ENCODE data around the gene NNT. TPM values are rescaled to one million over a fixed set of nuclear protein-coding genes. Genes with fewer than 3 reads are reported as not detected.

Gene NNT
- total and polyA plus RNA-seq, 2 of the 8 experiments (the other 6 are each of a cell fraction or from before 2014, with no cell fraction given) = 11.0 to 22.2 TPM

DNA sequence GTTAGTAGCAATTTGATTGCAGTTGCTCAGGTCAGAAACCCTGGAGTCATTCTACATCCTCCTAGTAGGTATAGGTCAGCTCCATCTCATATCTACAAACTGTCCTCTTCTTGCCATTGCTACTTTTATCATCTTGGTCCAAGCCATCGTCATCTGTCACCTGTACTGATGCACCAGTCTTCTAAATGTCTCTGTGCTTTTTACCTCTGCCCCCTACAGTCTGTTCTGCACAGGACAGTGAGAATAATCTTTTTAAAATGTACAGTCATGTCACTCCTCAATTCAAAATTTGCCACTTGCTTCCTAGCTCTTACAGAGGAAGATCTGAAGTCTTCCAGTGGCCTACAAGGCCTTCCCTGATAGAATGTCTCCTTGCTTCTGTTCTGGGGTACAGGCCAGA lies 6.8 kb downstream of the NNT start (continued):
- TF ChIP-seq, protein P1, sequence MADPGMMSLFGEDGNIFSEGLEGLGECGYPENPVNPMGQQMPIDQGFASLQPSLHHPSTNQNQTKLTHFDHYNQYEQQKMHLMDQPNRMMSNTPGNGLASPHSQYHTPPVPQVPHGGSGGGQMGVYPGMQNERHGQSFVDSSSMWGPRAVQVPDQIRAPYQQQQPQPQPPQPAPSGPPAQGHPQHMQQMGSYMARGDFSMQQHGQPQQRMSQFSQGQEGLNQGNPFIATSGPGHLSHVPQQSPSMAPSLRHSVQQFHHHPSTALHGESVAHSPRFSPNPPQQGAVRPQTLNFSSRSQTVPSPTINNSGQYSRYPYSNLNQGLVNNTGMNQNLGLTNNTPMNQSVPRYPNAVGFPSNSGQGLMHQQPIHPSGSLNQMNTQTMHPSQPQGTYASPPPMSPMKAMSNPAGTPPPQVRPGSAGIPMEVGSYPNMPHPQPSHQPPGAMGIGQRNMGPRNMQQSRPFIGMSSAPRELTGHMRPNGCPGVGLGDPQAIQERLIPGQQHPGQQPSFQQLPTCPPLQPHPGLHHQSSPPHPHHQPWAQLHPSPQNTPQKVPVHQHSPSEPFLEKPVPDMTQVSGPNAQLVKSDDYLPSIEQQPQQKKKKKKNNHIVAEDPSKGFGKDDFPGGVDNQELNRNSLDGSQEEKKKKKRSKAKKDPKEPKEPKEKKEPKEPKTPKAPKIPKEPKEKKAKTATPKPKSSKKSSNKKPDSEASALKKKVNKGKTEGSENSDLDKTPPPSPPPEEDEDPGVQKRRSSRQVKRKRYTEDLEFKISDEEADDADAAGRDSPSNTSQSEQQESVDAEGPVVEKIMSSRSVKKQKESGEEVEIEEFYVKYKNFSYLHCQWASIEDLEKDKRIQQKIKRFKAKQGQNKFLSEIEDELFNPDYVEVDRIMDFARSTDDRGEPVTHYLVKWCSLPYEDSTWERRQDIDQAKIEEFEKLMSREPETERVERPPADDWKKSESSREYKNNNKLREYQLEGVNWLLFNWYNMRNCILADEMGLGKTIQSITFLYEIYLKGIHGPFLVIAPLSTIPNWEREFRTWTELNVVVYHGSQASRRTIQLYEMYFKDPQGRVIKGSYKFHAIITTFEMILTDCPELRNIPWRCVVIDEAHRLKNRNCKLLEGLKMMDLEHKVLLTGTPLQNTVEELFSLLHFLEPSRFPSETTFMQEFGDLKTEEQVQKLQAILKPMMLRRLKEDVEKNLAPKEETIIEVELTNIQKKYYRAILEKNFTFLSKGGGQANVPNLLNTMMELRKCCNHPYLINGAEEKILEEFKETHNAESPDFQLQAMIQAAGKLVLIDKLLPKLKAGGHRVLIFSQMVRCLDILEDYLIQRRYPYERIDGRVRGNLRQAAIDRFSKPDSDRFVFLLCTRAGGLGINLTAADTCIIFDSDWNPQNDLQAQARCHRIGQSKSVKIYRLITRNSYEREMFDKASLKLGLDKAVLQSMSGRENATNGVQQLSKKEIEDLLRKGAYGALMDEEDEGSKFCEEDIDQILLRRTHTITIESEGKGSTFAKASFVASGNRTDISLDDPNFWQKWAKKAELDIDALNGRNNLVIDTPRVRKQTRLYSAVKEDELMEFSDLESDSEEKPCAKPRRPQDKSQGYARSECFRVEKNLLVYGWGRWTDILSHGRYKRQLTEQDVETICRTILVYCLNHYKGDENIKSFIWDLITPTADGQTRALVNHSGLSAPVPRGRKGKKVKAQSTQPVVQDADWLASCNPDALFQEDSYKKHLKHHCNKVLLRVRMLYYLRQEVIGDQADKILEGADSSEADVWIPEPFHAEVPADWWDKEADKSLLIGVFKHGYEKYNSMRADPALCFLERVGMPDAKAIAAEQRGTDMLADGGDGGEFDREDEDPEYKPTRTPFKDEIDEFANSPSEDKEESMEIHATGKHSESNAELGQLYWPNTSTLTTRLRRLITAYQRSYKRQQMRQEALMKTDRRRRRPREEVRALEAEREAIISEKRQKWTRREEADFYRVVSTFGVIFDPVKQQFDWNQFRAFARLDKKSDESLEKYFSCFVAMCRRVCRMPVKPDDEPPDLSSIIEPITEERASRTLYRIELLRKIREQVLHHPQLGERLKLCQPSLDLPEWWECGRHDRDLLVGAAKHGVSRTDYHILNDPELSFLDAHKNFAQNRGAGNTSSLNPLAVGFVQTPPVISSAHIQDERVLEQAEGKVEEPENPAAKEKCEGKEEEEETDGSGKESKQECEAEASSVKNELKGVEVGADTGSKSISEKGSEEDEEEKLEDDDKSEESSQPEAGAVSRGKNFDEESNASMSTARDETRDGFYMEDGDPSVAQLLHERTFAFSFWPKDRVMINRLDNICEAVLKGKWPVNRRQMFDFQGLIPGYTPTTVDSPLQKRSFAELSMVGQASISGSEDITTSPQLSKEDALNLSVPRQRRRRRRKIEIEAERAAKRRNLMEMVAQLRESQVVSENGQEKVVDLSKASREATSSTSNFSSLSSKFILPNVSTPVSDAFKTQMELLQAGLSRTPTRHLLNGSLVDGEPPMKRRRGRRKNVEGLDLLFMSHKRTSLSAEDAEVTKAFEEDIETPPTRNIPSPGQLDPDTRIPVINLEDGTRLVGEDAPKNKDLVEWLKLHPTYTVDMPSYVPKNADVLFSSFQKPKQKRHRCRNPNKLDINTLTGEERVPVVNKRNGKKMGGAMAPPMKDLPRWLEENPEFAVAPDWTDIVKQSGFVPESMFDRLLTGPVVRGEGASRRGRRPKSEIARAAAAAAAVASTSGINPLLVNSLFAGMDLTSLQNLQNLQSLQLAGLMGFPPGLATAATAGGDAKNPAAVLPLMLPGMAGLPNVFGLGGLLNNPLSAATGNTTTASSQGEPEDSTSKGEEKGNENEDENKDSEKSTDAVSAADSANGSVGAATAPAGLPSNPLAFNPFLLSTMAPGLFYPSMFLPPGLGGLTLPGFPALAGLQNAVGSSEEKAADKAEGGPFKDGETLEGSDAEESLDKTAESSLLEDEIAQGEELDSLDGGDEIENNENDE (IDR thresholded peaks at IDR 0.05; ENCODE audit: insufficient replicate concordance, low read length) = no peak
